GM18526 (cell line): ENCODE data around the gene IFNAR1.

Experiments used
- POLR2A ChIP-seq: IDR thresholded peaks from 3 replicates; pipeline ENCODE4 v1.6.1; 2011; ENCODE audit not compliant: insufficient read length; ENCODE audit errors: extremely low read depth

Gene IFNAR1

DNA sequence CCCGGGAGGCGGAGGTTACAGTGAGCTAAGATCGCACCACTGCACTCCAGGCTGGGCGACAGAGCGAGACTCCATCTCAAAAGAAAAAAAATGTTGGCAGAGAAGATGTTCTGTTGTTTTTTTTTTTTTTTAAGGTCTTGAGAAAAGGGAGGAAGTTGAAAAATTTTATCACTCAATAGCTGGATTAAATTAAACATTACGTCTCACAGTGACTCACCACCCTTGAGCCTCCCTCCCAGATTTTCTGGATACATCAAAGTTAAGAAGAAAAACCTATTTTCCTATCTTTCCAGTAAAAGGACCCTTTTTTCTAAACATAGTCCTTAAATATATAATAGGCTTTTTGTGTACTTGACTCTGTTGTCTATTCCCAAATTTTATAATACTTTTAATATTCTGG lies 35.5 kb downstream of the IFNAR1 start:
- no peak for TF ChIP-seq POLR2A

DNA sequence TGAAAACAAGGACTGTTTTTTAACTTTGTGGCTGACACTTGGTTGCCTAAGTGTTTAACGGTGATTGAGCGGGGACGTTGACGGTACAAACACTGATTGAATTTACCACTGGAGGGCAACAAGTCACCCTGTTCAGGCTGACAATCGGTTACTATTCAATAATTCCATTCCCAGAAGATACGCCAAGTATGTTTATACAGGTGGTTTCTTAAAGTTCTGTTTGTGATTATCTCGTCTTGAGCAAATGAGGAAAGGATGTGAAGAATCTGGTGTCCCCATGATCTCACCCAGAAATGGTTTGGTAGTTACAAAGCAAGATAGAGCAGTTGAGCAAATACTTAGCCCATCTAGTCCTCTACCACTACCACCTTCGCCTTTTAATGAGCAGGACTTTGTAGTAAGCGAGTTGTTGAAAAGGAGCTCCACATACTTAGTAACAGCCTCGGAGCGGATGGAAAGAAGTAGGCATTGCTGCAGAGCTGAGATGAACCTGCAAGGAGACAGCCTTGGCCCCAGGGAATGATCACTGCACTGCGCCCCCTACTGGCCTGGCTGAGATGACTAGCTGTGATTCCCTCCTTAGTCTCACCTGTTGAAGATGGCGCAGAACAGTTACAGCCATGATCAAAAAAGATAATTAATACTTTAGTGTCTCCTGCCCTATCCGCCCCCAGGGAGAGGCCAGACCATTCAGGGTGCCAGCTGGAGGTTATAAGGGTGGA lies 36.3 kb downstream of the IFNAR1 start:
- no peak for TF ChIP-seq POLR2A

DNA sequence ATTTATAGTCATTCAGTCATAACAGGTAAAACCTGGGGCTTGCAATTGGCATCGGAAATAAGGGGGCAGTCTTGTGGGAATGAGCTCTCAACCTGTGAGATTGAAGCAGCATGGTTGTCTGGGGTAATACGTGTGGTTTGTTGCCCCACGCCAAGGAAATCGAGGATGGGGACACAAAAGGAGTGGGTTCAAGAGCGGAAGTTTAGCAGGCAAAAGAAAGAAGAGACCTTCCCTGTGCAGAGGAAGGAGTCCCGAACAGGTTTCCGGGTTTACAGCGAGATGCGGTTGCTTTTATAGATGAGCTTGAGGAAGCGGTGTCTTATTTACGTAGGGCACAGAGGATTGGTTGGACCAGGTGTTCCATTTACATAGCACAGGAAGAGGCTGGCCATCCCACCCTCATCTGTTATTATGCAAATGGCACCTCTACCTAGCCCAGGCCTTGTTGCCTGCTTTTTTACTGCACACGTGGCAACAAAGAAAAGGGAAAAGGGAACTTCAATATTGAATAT lies 37.3 kb downstream of the IFNAR1 start:
- peak; percentile 73 for TF ChIP-seq POLR2A

GRCh38 chr21:33364830-33365229 lies 40.1 kb downstream of the IFNAR1 start:
- no peak for TF ChIP-seq POLR2A

- no peak for TF ChIP-seq POLR2A
These were observed 42.7 kb downstream of the IFNAR1 start for GRCh38 chr21:33367309-33367973.

DNA sequence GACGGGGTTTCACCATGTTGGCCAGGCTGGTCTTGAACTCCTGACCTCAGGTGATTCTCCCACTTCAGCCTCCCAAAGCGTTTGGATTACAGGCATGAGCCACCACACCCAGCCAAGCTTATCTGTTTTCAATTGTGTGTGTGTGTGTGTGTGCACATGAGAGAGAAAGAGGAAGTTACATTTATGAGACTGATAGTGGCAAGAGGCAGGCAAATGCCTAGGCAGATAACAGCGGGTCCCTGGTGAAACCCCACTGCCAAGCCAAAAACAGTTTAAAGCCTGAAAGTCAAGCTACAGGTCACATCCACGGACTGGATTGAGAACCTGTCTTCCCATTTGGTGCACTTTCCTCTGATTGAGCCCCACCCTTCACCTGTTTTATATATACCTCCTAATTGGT lies 43.4 kb downstream of the IFNAR1 start:
- TF ChIP-seq POLR2A, result no peak

- TF ChIP-seq POLR2A, result no peak
These were observed 43.8 kb downstream of the IFNAR1 start for GRCh38 chr21:33368576-33368975.

DNA sequence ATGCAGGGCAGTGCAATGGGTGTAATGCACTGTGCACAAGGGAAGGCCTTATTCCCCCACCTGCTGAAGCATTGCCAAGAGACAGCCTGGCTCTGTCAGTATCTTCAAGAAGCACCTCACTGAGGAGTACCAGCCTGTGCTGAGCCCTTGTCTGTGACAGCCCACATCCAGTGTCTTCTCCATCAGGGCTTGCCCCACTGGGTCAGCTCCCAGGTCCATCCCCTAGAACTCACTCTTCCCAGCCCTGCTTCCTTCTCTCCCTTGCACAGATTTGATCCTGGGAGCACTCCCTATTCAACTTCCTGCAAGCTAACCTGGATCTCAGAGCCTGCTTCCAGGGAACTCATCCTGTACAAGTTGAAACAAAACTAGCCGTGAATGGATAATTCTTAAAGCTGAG lies 44.8 kb downstream of the IFNAR1 start:
- no peak for TF ChIP-seq POLR2A

DNA sequence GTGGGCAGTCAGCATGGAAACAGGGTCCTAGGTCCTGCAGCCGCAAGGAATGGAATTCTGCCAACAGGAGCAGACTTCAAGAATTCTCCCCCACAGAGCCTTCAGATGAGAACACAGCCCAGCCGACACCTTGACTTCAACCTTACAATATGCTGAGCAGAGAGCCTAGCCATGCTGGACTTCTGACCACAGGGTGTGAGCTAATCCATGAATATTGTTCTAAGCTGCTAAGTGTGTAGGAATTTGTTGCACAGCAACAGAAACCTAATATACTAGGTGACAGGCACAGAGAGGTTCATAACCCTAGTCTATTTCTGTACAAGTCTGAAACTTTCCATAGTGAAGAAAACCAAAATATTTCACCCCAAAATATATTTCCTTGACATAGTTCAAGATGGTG lies 45.5 kb downstream of the IFNAR1 start:
- TF ChIP-seq POLR2A, result no peak

- TF ChIP-seq POLR2A, result no peak
These were observed 46.6 kb downstream of the IFNAR1 start for GRCh38 chr21:33371366-33371765.

- no peak for TF ChIP-seq POLR2A
These were observed 47.8 kb downstream of the IFNAR1 start for GRCh38 chr21:33372582-33372981.

DNA sequence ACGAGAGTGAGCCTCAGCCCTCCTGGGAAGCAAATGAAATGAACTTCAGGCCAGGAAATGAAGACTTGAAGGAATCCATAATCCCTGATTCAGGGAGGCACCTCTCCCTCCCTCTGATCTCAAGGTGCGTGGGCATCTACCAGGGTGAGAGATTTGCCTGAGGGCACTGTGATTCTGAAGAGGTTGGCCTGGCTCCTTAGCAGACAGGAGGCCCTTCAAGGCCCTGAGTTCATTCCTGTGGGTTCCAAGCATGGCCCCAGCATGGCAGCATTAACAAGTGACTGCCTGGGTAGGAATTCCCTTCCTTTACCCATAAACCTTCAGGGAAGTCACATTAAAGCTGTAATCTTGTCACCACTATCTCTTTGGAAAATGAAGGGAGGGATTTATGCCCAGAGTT lies 48.7 kb downstream of the IFNAR1 start:
- TF ChIP-seq POLR2A, result no peak

DNA sequence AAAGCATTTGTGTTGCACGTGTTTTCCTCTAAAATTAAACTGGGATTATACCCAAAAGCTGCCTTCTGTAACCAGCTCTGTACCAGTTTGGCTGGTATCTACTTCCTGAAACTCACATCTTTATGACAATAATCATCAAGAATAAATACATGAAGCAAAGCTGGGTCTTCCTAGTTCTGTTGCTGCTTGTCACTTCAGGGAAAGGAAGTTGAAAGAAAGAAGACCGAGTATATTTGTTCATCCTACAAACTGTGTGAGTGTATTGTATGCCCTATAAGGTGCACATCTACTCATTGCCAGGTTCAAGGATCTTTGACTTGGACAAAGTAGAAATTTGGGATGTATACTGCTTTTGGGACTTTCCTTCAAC lies 49.3 kb downstream of the IFNAR1 start:
- TF ChIP-seq POLR2A, result no peak

GRCh38 chr21:33374450-33375096 lies 49.8 kb downstream of the IFNAR1 start:
- no peak for TF ChIP-seq POLR2A

GRCh38 chr21:33375101-33375644 lies 50.4 kb downstream of the IFNAR1 start:
- no peak for TF ChIP-seq POLR2A
